Endothelial cell of umbilical vein (primary cell): Measurements from ENCODE around the gene TMEM63B. TPM values are rescaled to one million over a fixed set of nuclear protein-coding genes. Genes with fewer than 3 reads are reported as not detected.

ENCODE experiments used
- BruUV-seq: library from RNA; stranded (reverse); fragments of 400-500 nt; replicated peaks from 2 replicates; lab custom pipeline; 2021; lab: Mats Ljungman, UMichigan
- CTCF ChIA-PET: fragments of 300-600, 350-600 bp; sonication (Branson Sonifier 250); formaldehyde crosslinking; loops from one replicate; lab custom pipeline; 2021; ENCODE audit warnings: antibody characterized with exemption, inconsistent platforms; lab: Charles Lee
- POLR2A ChIA-PET: fragments of 300-600, 350-600 bp; sonication (Branson Sonifier 250); formaldehyde crosslinking; loops from one replicate; lab custom pipeline; 2021; ENCODE audit warnings: antibody characterized with exemption, inconsistent platforms; lab: Charles Lee
- DNase-seq: peaks from one replicate; pipeline ENCODE4 v3.0.0-alpha.2; 2011; ENCODE audit warnings: low read depth, low spot score
- FAIRE-seq: peaks from 2 replicates; lab custom pipeline; 2011; peaks lifted over from hg19 to GRCh38; lab: Jason Lieb, UNC
- H2AFZ ChIP-seq: 2 replicates; pipeline ENCODE4 v1.6.0; 2012; ENCODE audit warnings: low read depth, low read length, control low read depth, inconsistent platforms
- H3K27ac ChIP-seq: 2 replicates; pipeline ENCODE4 v1.5.1; 2011; ENCODE audit warnings: low read depth, mild to moderate bottlenecking, control low read depth, low read length, moderate library complexity; ENCODE audit not compliant: insufficient read depth
- H3K27me3 ChIP-seq, 2 experiments: 2 replicates each; pipeline versions ENCODE4 v1.6.0 to v1.6.1; 2011; ENCODE audit warnings: low read length in 2 of 2, mixed read lengths in 1 of 2; ENCODE audit not compliant: control insufficient read depth in 2 of 2, insufficient read depth in 2 of 2
- H3K36me3 ChIP-seq, 2 experiments: 2 replicates in 1 of 2; 3 replicates in 1 of 2; pipeline ENCODE4 v1.5.1; 2011; ENCODE audit warnings: low read length in 2 of 2, mild to moderate bottlenecking in 1 of 2, moderate library complexity in 1 of 2; ENCODE audit not compliant: control insufficient read depth in 2 of 2, insufficient read depth in 2 of 2; ENCODE audit errors: extremely low read depth in 1 of 2
- H3K4me1 ChIP-seq: 3 replicates; pipeline ENCODE4 v1.5.1; 2011; ENCODE audit warnings: mild to moderate bottlenecking, low read length; ENCODE audit not compliant: control insufficient read depth, insufficient read depth; ENCODE audit errors: extremely low read depth
- H3K4me2 ChIP-seq: 2 replicates; pipeline ENCODE4 v1.6.1; 2011; ENCODE audit warnings: low read length, control low read depth, mixed read lengths; ENCODE audit not compliant: insufficient read depth
- H3K4me3 ChIP-seq, 3 experiments: fragments of 200-600 bp in 1 of 3; sonication (generic), shearing (Covaris generic) in 1 of 3; replicated peaks in 1 of 3; 2 replicates each; pipeline ENCODE4 v1.5.1; 2011 to 2016; ENCODE audit warnings: control low read depth in 3 of 3, low read length in 3 of 3, mild to moderate bottlenecking in 2 of 3, inconsistent platforms in 1 of 3, low read depth in 1 of 3, moderate library complexity in 1 of 3; ENCODE audit not compliant: insufficient read depth in 1 of 3
- H3K79me2 ChIP-seq: 2 replicates; pipeline ENCODE4 v1.6.0; 2012; ENCODE audit warnings: low read length, inconsistent platforms; ENCODE audit not compliant: control insufficient read depth, insufficient read depth
- H3K9ac ChIP-seq: replicated peaks from 2 replicates; pipeline ENCODE3; 2011; ENCODE audit warnings: low read length, control low read depth; ENCODE audit not compliant: insufficient read depth; ENCODE audit errors: extremely low read depth
- H3K9me1 ChIP-seq: replicated peaks from 3 replicates; pipeline ENCODE4 v1.6.0; 2011; ENCODE audit warnings: mild to moderate bottlenecking, low read length; ENCODE audit not compliant: control insufficient read depth, insufficient read depth; ENCODE audit errors: extremely low read depth
- H3K9me3 ChIP-seq: replicated peaks from 2 replicates; pipeline ENCODE4 v1.5.1; 2012; ENCODE audit warnings: low read length, inconsistent platforms; ENCODE audit not compliant: control insufficient read depth, insufficient read depth
- H4K20me1 ChIP-seq: replicated peaks from 2 replicates; pipeline ENCODE3; 2011; ENCODE audit warnings: mild to moderate bottlenecking, low read length; ENCODE audit not compliant: control insufficient read depth, insufficient read depth; ENCODE audit errors: extremely low read depth
- EZH2 ChIP-seq: IDR thresholded peaks from 2 replicates; pipeline ENCODE4 v1.6.1; 2012; ENCODE audit warnings: borderline replicate concordance, low read depth, mild to moderate bottlenecking, moderate library complexity, low read length, inconsistent platforms; ENCODE audit not compliant: severe bottlenecking
- FOS ChIP-seq: IDR thresholded peaks from 2 replicates; pipeline ENCODE4 v1.6.1; 2011; ENCODE audit warnings: mild to moderate bottlenecking, low read length, moderate library complexity, borderline replicate concordance; ENCODE audit not compliant: insufficient read depth
- GATA2 ChIP-seq: IDR thresholded peaks from 2 replicates; pipeline ENCODE4 v1.7.0; 2011; ENCODE audit warnings: low read depth, mild to moderate bottlenecking, moderate library complexity, mixed read lengths, low read length; ENCODE audit not compliant: insufficient read length, insufficient read depth
- JUN ChIP-seq: IDR thresholded peaks from 2 replicates; pipeline ENCODE4 v1.6.1; 2011; ENCODE audit warnings: borderline replicate concordance, low read depth; ENCODE audit not compliant: insufficient read length, insufficient read depth
- MYC ChIP-seq: IDR thresholded peaks from one replicate; pipeline ENCODE4 v1.6.1; 2011; ENCODE audit warnings: mild to moderate bottlenecking, low read depth, low read length
- POLR2A ChIP-seq: IDR thresholded peaks from 2 replicates; pipeline ENCODE4 v1.6.1; 2012; ENCODE audit warnings: low read depth, mild to moderate bottlenecking, control low read depth, low read length
- POLR2AphosphoS5 ChIP-seq: IDR thresholded peaks from 2 replicates; pipeline ENCODE4 v1.6.1; 2012; ENCODE audit warnings: low read depth, mild to moderate bottlenecking, control low read depth, low read length, moderate library complexity; ENCODE audit not compliant: insufficient read depth
- dilution Hi-C: fragments of 300-500 bp; cut with MboI; formaldehyde crosslinking; loops from one replicate; pipeline ENCODE4 v1.15.0; 2019; ENCODE audit warnings: low sequenced_read_pairs; ENCODE audit not compliant: extremely low pct_ligation_motif_present
- intact Hi-C: fragments of 100-400 bp; cut with micrococcal nuclease; formaldehyde crosslinking; loops from one replicate; pipeline ENCODE4 v1.10.0; 2022
- polyA plus RNA-seq, 4 experiments: library from polyadenylated mRNA; depleted of rRNA in 3 of 4; stranded (reverse) in 3 of 4; unstranded in 1 of 4; fragments of >200 nt; gene quantifications; 2 replicates each; pipeline versions ENCODE4 v1.2.1 to v1.2.3, GENCODE V29; 2011 to 2012; ENCODE audit warnings: missing spikeins in 1 of 4
- total RNA-seq: library from RNA; stranded (reverse); gene quantifications from 2 replicates; pipeline ENCODE4 v1.2.3, GENCODE V29; 2021
- TF ChIP-seq, protein P1 (sequence below), 2 donors: IDR thresholded peaks; 1 replicate in 1 of 2; 2 replicates in 1 of 2; pipeline ENCODE4 v1.5.1; 2011; ENCODE audit warnings: low read length in 2 of 2, mild to moderate bottlenecking in 2 of 2, moderate library complexity in 2 of 2, control low read depth in 1 of 2, inconsistent platforms in 1 of 2, low read depth in 1 of 2; ENCODE audit not compliant: insufficient read depth in 1 of 2; ENCODE audit errors: extremely low read depth in 1 of 2
- TF ChIP-seq, protein P2 (sequence below): IDR thresholded peaks from 2 replicates; pipeline ENCODE4 v1.6.1; 2011; ENCODE audit not compliant: insufficient read depth, insufficient read length

Gene TMEM63B
- total and polyA plus RNA-seq, 2 donors (not counting 3 experiments of a cell fraction or from before 2014, with no cell fraction given): 49.7 to 56.1 TPM

DNA sequence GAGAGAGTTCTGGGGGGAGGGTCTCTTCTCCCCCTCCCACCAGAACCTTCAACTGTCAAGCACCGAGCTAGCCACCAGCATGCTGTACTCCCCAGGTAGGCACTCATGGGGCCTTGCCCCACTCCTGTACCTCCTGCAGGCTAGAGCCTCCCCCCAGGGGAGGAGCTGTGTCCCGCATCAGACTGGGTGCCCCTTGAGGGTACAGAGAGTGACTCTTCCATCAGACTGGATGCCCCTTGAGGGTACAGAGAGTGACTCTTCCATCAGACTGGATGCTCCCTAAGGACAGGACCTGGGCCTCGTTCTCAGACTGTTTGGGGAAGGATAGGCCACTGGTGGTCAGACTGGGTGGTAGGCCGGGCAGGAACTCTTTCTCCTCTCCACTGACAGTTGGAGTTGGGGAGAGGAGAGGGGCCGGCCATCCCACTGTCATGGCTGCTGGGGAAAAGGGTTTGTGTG lies 31.4 kb downstream of the TMEM63B start, which contains the start of gene CAPN11:
CAPN11 (plus strand) TSS at position 51 of the 459 bp plus-strand sequence; CDS start at position 80, 29 bp downstream.
- dilution Hi-C loops: no loop called here
- Histone ChIP-seq H3K4me3 (no peak within 1 kb of the TSS), H4K20me1 (no peaks in the 10 kb centered on the region), H3K4me2 (no peak within 1 kb of the TSS), H3K27ac (no peak within 1 kb of the TSS), H3K9me1 (no peaks in the 10 kb centered on the region), H3K36me3 (no peaks in the 10 kb centered on the region), H3K9me3 (no peaks in the 10 kb centered on the region), H3K9ac (no peak within 1 kb of the TSS), H3K27me3 (peaks cover 0 to 3% of the 10 kb centered on the region in 2 experiments), H3K4me1 (no peaks in the 10 kb centered on the region), H3K79me2 (no peaks in the 10 kb centered on the region), H2AFZ (no peak within 1 kb of the TSS)
- DNase-seq (no peak), FAIRE-seq (no peak)
- POLR2A ChIA-PET: no interaction called here
- no TSS peak for BruUV-seq
- CTCF ChIA-PET: interaction anchor here (1.6 to 2.4 kb wide), 2 partner anchors 62 to 64 kb away, joined by 3 to 8 read pairs; no protein-coding TSS in a partner anchor
- TF ChIP-seq POLR2A (no peak), POLR2AphosphoS5 (no peak), JUN (no peak), EZH2 (no peak), FOS (no peak), GATA2 (no peak), MYC (no peak)
- TF ChIP-seq, protein P1, sequence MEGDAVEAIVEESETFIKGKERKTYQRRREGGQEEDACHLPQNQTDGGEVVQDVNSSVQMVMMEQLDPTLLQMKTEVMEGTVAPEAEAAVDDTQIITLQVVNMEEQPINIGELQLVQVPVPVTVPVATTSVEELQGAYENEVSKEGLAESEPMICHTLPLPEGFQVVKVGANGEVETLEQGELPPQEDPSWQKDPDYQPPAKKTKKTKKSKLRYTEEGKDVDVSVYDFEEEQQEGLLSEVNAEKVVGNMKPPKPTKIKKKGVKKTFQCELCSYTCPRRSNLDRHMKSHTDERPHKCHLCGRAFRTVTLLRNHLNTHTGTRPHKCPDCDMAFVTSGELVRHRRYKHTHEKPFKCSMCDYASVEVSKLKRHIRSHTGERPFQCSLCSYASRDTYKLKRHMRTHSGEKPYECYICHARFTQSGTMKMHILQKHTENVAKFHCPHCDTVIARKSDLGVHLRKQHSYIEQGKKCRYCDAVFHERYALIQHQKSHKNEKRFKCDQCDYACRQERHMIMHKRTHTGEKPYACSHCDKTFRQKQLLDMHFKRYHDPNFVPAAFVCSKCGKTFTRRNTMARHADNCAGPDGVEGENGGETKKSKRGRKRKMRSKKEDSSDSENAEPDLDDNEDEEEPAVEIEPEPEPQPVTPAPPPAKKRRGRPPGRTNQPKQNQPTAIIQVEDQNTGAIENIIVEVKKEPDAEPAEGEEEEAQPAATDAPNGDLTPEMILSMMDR (IDR thresholded peaks at IDR 0.05; ENCODE audit: extremely low read depth in 1 of 2, insufficient read depth in 1 of 2, low read depth in 1 of 2, low read length in 2 of 2): no peak
- TF ChIP-seq, protein P2, sequence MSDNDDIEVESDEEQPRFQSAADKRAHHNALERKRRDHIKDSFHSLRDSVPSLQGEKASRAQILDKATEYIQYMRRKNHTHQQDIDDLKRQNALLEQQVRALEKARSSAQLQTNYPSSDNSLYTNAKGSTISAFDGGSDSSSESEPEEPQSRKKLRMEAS: no peak
- intact Hi-C loops: no loop called here
